ENCODE results near the gene TOPAZ1.

- no peak for TF ChIP-seq MAFK (IDR thresholded peaks at IDR 0.05; ENCODE audit: low read depth, low read length)
- no peak for TF ChIP-seq POLR2A (IDR thresholded peaks at IDR 0.05; ENCODE audit: low read depth, low read length)
- no peak for TF ChIP-seq CTCF (conservative IDR thresholded peaks at IDR 0.05; ENCODE audit: low read depth, low read length)
- TF ChIP-seq USF2 (IDR thresholded peaks at IDR 0.05; ENCODE audit: low read depth, low read length): no peak
- TF ChIP-seq FOS (IDR thresholded peaks at IDR 0.05; ENCODE audit: low read depth, low read length): no peak
- no peak for TF ChIP-seq MXI1 (IDR thresholded peaks at IDR 0.05; ENCODE audit: borderline replicate concordance, low read depth, low read length)
- TF ChIP-seq CHD1 (IDR thresholded peaks at IDR 0.05; ENCODE audit: low read depth, low read length): no peak
- TF ChIP-seq RAD21 (IDR thresholded peaks at IDR 0.05; ENCODE audit: low read length): no peak
- no peak for TF ChIP-seq RFX5 (IDR thresholded peaks at IDR 0.05; ENCODE audit: low read depth, low read length)
- no peak for TF ChIP-seq ELK1 (IDR thresholded peaks at IDR 0.05; ENCODE audit: borderline replicate concordance, low read depth, low read length)
- no peak for TF ChIP-seq NFE2L2 (IDR thresholded peaks at IDR 0.05; ENCODE audit: low read depth, low read length)
- no peak for TF ChIP-seq SMC3 (IDR thresholded peaks at IDR 0.05; ENCODE audit: low read depth, low read length)
These were observed 97.1 kb downstream of the TOPAZ1 start for GRCh38 chr3:44338828-44339127.

All from IMR-90 (cell line).